ENCODE data around the gene BMERB1.

BMERB1 gene

DNA sequence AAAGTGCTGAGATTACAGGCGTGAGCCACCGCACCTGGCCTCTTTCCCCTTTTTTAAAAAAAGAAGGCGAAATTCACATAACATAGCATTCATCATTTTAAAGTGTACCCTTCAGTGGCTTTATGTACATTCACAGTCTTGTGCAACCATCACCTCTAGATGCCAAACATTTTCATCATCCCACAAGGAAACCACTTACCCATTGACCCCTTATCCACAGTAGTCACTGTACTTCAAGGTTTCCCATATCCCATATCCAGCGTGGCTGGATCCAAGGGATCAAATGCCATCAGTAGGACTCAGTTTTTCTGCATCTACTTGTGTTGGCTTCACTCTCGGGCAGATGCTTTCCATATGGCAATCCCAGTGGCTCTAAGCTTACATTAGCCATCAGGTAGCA, 50.3 kb downstream of the BMERB1 start:
- Histone ChIP-seq H2AFZ (ENCODE audit: low read depth) (no peak overlapping the region), H3K4me3 (IDR thresholded peaks at IDR 0.05; ENCODE audit: insufficient read depth, low read depth, low read length) (no peak overlapping the region), H3K4me2 (no peak overlapping the region), H3K9ac (no peak overlapping the region), H3K36me3 (ENCODE audit: insufficient read depth) (no peaks in the 10 kb centered on the region), H3K27ac (no peak overlapping the region), H3K4me1 (ENCODE audit: low read depth, poor library complexity, severe bottlenecking) (no peaks in the 10 kb centered on the region), H3K79me2 (ENCODE audit: insufficient read depth, low read depth) (no peaks in the 10 kb centered on the region), H3K27me3 (ENCODE audit: insufficient read depth, low read depth) (no peaks in the 10 kb centered on the region), H4K20me1 (ENCODE audit: insufficient read depth) (no peaks in the 10 kb centered on the region)
- TF ChIP-seq, protein P1, sequence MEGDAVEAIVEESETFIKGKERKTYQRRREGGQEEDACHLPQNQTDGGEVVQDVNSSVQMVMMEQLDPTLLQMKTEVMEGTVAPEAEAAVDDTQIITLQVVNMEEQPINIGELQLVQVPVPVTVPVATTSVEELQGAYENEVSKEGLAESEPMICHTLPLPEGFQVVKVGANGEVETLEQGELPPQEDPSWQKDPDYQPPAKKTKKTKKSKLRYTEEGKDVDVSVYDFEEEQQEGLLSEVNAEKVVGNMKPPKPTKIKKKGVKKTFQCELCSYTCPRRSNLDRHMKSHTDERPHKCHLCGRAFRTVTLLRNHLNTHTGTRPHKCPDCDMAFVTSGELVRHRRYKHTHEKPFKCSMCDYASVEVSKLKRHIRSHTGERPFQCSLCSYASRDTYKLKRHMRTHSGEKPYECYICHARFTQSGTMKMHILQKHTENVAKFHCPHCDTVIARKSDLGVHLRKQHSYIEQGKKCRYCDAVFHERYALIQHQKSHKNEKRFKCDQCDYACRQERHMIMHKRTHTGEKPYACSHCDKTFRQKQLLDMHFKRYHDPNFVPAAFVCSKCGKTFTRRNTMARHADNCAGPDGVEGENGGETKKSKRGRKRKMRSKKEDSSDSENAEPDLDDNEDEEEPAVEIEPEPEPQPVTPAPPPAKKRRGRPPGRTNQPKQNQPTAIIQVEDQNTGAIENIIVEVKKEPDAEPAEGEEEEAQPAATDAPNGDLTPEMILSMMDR (conservative IDR thresholded peaks at IDR 0.05; ENCODE audit: low read depth, low read length) = no peak

DNA sequence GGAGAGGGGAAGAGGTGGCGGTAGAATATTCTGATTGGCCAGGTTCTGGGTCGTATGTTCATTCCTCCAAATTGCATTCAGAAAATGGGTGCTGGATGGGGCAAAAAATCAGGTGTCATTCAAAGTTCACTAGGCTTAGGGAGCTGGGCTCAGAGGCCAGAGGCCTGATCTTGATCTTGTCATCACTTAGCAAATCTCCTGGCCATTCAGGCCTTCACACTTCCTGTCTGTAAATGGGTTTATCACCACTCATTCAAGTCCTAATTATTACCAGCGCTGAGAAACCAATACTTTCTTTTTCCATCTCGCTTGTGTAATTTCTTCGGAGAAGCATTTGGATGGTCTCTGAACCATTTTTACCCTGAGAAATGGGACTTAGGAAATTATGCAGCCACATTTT, 50.8 kb downstream of the BMERB1 start:
- Histone ChIP-seq H3K79me2 (ENCODE audit: insufficient read depth, low read depth) (no peaks in the 10 kb centered on the region), H3K9ac (no peak overlapping the region), H3K4me1 (ENCODE audit: low read depth, poor library complexity, severe bottlenecking) (no peaks in the 10 kb centered on the region), H3K27me3 (ENCODE audit: insufficient read depth, low read depth) (no peaks in the 10 kb centered on the region), H3K36me3 (ENCODE audit: insufficient read depth) (no peaks in the 10 kb centered on the region), H3K27ac (no peak overlapping the region), H3K4me3 (IDR thresholded peaks at IDR 0.05; ENCODE audit: insufficient read depth, low read depth, low read length) (no peak overlapping the region), H3K4me2 (no peak overlapping the region), H2AFZ (ENCODE audit: low read depth) (no peak overlapping the region), H4K20me1 (ENCODE audit: insufficient read depth) (no peaks in the 10 kb centered on the region)
- TF ChIP-seq, protein P1 (conservative IDR thresholded peaks at IDR 0.05; ENCODE audit: low read depth, low read length) = no peak

GRCh38 chr16:15486661-15487060, 52.3 kb downstream of the BMERB1 start:
- H3K4me1 ChIP-seq (ENCODE audit: low read depth, poor library complexity, severe bottlenecking) = no peaks in the 10 kb centered on the region
- H3K4me2 ChIP-seq = no peak overlapping the region
- no peaks in the 10 kb centered on the region for H4K20me1 ChIP-seq (ENCODE audit: insufficient read depth)
- no peak overlapping the region for H3K9ac ChIP-seq
- H3K4me3 ChIP-seq (IDR thresholded peaks at IDR 0.05; ENCODE audit: insufficient read depth, low read depth, low read length) = no peak overlapping the region
- H2AFZ ChIP-seq (ENCODE audit: low read depth) = no peak overlapping the region
- no peak overlapping the region for H3K27ac ChIP-seq
- no peaks in the 10 kb centered on the region for H3K36me3 ChIP-seq (ENCODE audit: insufficient read depth)
- H3K79me2 ChIP-seq (ENCODE audit: insufficient read depth, low read depth) = no peaks in the 10 kb centered on the region
- H3K27me3 ChIP-seq (ENCODE audit: insufficient read depth, low read depth) = no peaks in the 10 kb centered on the region
- TF ChIP-seq, protein P1 (conservative IDR thresholded peaks at IDR 0.05; ENCODE audit: low read depth, low read length) = no peak

GRCh38 chr16:15487336-15488284, 53.2 kb downstream of the BMERB1 start:
- no peak overlapping the region for H3K27ac ChIP-seq
- no peak overlapping the region for H3K9ac ChIP-seq
- H3K4me1 ChIP-seq (ENCODE audit: low read depth, poor library complexity, severe bottlenecking) = no peaks in the 10 kb centered on the region
- no peaks in the 10 kb centered on the region for H3K27me3 ChIP-seq (ENCODE audit: insufficient read depth, low read depth)
- no peaks in the 10 kb centered on the region for H3K79me2 ChIP-seq (ENCODE audit: insufficient read depth, low read depth)
- TF ChIP-seq, protein P1 (conservative IDR thresholded peaks at IDR 0.05; ENCODE audit: low read depth, low read length) = no peak
- H3K36me3 ChIP-seq (ENCODE audit: insufficient read depth) = no peaks in the 10 kb centered on the region
- H3K4me3 ChIP-seq (IDR thresholded peaks at IDR 0.05; ENCODE audit: insufficient read depth, low read depth, low read length) = no peak overlapping the region
- no peak overlapping the region for H3K4me2 ChIP-seq
- no peak overlapping the region for H2AFZ ChIP-seq (ENCODE audit: low read depth)
- H4K20me1 ChIP-seq (ENCODE audit: insufficient read depth) = no peaks in the 10 kb centered on the region

Data from KMS-11 (cell line).